Epithelial cell of umbilical artery (primary cell): ENCODE results near the gene PRPS1L1. TPM values are rescaled to one million over a fixed set of nuclear protein-coding genes. Genes with fewer than 3 reads are reported as not detected.

Source experiments
- total RNA-seq: library from RNA; depleted of rRNA; stranded (reverse); fragments of >200 nt; gene quantifications from 2 replicates; pipeline ENCODE4 v1.2.3, GENCODE V29; 2014

PRPS1L1 gene
- total RNA-seq: not detected in 2 replicates

DNA sequence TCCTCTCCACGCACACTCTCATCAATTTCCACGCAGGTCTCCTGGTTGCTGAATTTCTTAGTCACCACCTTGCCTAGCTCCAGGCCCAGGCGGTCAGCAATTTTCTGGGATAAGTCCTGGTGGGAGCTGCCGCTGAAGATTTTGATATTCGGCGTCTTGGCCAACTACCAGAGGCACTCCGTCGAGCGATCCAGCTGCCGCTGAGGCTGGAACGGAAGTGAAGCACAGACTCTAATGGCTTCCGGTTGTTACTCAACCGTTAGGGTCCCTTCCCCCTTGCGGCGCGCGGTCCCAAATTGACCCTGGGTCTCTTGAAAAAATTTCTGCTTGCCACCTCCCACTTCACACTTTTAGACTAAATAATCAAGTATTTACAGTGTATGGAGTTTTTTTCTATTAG lies at the start of gene PRPS1L1:
TSS of gene PRPS1L1 (minus strand) at position 219 of the 400 bp plus-strand sequence.

Other genes starting within 250 kb of the PRPS1L1 start
- gene SNX13, start 87.4 kb downstream of the PRPS1L1 start, total RNA-seq: 29.6 and 39.7 TPM in 2 replicates